Liver (tissue), 9 donors: ENCODE measurements around the gene PLEKHA3. TPM values are rescaled to one million over a fixed set of nuclear protein-coding genes. Genes with fewer than 3 reads are reported as not detected.

Experiments
- DNase-seq: peaks from one replicate; pipeline ENCODE4 v3.0.0-alpha.2; 2017; ENCODE audit warnings: low spot score
- H3K27ac ChIP-seq, 2 donors: one replicate each; pipeline ENCODE4 v1.7.0; 2013; ENCODE audit warnings: inconsistent platforms in 2 of 2, low read length in 2 of 2, control low read depth in 1 of 2, low read depth in 1 of 2, mild to moderate bottlenecking in 1 of 2
- H3K27me3 ChIP-seq, 4 donors: one replicate each; pipeline versions ENCODE4 v1.6.1 to v1.7.0; 2013; ENCODE audit warnings: low read length in 3 of 4, inconsistent platforms in 1 of 4, mild to moderate bottlenecking in 1 of 4, moderate library complexity in 1 of 4; ENCODE audit not compliant: control insufficient read depth in 4 of 4, insufficient read depth in 4 of 4
- H3K36me3 ChIP-seq, 4 donors: one replicate each; pipeline versions ENCODE4 v1.6.1 to v1.7.0; 2013; ENCODE audit warnings: low read length in 3 of 4, mild to moderate bottlenecking in 3 of 4, low read depth in 1 of 4, moderate library complexity in 1 of 4; ENCODE audit not compliant: control insufficient read depth in 4 of 4, insufficient read depth in 3 of 4
- H3K4me1 ChIP-seq, 4 donors: one replicate each; pipeline versions ENCODE4 v1.6.1 to v1.7.0; 2013; ENCODE audit warnings: low read length in 3 of 4, mild to moderate bottlenecking in 3 of 4, moderate library complexity in 1 of 4; ENCODE audit not compliant: control insufficient read depth in 4 of 4, insufficient read depth in 4 of 4
- H3K4me3 ChIP-seq, 3 donors: one replicate each; pipeline versions ENCODE4 v1.6.1 to v1.7.0; 2013; ENCODE audit warnings: low read length in 3 of 3, control low read depth in 1 of 3, low read depth in 1 of 3, mild to moderate bottlenecking in 1 of 3
- H3K9ac ChIP-seq, 2 donors: one replicate each; pipeline ENCODE4 v1.7.0; 2013; ENCODE audit warnings: low read length in 2 of 2, mild to moderate bottlenecking in 2 of 2, moderate library complexity in 2 of 2, control low read depth in 1 of 2, low read depth in 1 of 2
- H3K9me3 ChIP-seq, 4 donors: one replicate each; pipeline versions ENCODE4 v1.6.1 to v1.7.0; 2013; ENCODE audit warnings: low read length in 3 of 4; ENCODE audit not compliant: control insufficient read depth in 4 of 4
- CTCF ChIP-seq: fragments of 150-350 bp; IDR thresholded peaks from 2 replicates; pipeline ENCODE4 v1.5.1; 2017; ENCODE audit warnings: improper control_type of control experiment, low read depth, low read length; ENCODE audit not compliant: missing input control
- EGR1 ChIP-seq, 2 donors: IDR thresholded peaks; 2 replicates each; pipeline ENCODE4 v1.6.1; 2016 to 2018; ENCODE audit warnings: antibody characterized with exemption in 2 of 2, low read depth in 2 of 2
- FOXA1 ChIP-seq: IDR thresholded peaks from 2 replicates; pipeline ENCODE4 v1.6.1; 2016; ENCODE audit warnings: antibody characterized with exemption
- FOXA2 ChIP-seq: IDR thresholded peaks from 2 replicates; pipeline ENCODE4 v1.6.1; 2016; ENCODE audit warnings: antibody characterized with exemption
- GABPA ChIP-seq, 2 donors: IDR thresholded peaks in 1 of 2; conservative IDR thresholded peaks in 1 of 2; 2 replicates each; pipeline ENCODE4 v1.6.1; 2016; ENCODE audit warnings: antibody characterized with exemption in 2 of 2, mild to moderate bottlenecking in 1 of 2, moderate library complexity in 1 of 2
- HNF4A ChIP-seq, 2 donors: conservative IDR thresholded peaks; 2 replicates each; pipeline ENCODE4 v1.6.1; 2016; ENCODE audit warnings: antibody characterized with exemption in 2 of 2, mild to moderate bottlenecking in 2 of 2
- HNF4G ChIP-seq: IDR thresholded peaks from 2 replicates; pipeline ENCODE4 v1.6.1; 2016; ENCODE audit warnings: antibody characterized with exemption
- JUND ChIP-seq, 2 donors: IDR thresholded peaks; 2 replicates each; pipeline ENCODE4 v1.6.1; 2016; ENCODE audit warnings: antibody characterized with exemption in 2 of 2
- NR2F2 ChIP-seq: IDR thresholded peaks from 2 replicates; pipeline ENCODE4 v1.6.1; 2016; ENCODE audit warnings: antibody characterized with exemption
- RAD21 ChIP-seq, 2 donors: IDR thresholded peaks; 2 replicates each; pipeline ENCODE4 v1.6.1; 2016; ENCODE audit warnings: antibody characterized with exemption in 2 of 2, mild to moderate bottlenecking in 2 of 2
- RXRA ChIP-seq, 2 donors: IDR thresholded peaks; 2 replicates each; pipeline ENCODE4 v1.6.1; 2017 to 2018; ENCODE audit warnings: antibody characterized with exemption in 2 of 2, mild to moderate bottlenecking in 1 of 2
- SP1 ChIP-seq: IDR thresholded peaks from 2 replicates; pipeline ENCODE4 v1.6.1; 2018; ENCODE audit warnings: antibody characterized with exemption, mild to moderate bottlenecking
- TAF1 ChIP-seq: conservative IDR thresholded peaks from 2 replicates; pipeline ENCODE4 v1.6.1; 2016; ENCODE audit warnings: antibody characterized with exemption, mild to moderate bottlenecking
- YY1 ChIP-seq: IDR thresholded peaks from 2 replicates; pipeline ENCODE4 v1.6.1; 2016; ENCODE audit warnings: antibody characterized with exemption, mild to moderate bottlenecking
- ZBTB33 ChIP-seq: IDR thresholded peaks from 2 replicates; pipeline ENCODE4 v1.6.1; 2016; ENCODE audit warnings: antibody characterized with exemption
- WGBS: extraction: QIAGEN DNeasy Blood & Tissue Kit; methylation state at CpG from one replicate; pipeline ENCODE4 v1.1.7; 2013; 5-methylcytosine and 5-hydroxymethylcytosine counted together
- polyA plus RNA-seq, 2 donors: library from polyadenylated mRNA; stranded (reverse) in 1 of 2; unstranded in 1 of 2; fragments of 200-250 nt in 1 of 2; fragments of >200 nt in 1 of 2; fragmentation: Nextera tagmentation in 1 of 2; extraction: Ambion mirVana in 1 of 2; gene quantifications; one replicate each; pipeline versions ENCODE4 v1.2.1 to v1.2.3, GENCODE V29; 2013 to 2015
- total RNA-seq, 2 donors: library from RNA; depleted of rRNA; stranded (reverse); fragments of >200 nt; gene quantifications; one replicate each; pipeline ENCODE4 v1.2.3, GENCODE V29; 2014
- TF ChIP-seq, protein P1 (sequence below): IDR thresholded peaks from 2 replicates; pipeline ENCODE4 v1.6.1; 2016; ENCODE audit warnings: antibody characterized with exemption
- TF ChIP-seq, protein P2 (sequence below): IDR thresholded peaks from 2 replicates; pipeline ENCODE4 v1.6.1; 2016; ENCODE audit warnings: antibody characterized with exemption
- TF ChIP-seq, protein P3 (sequence below): IDR thresholded peaks from 2 replicates; pipeline ENCODE4 v1.6.1; 2016; ENCODE audit warnings: antibody characterized with exemption, mild to moderate bottlenecking
- donor health status: healthy.
- donor health status: healthy.
- donor health status: healthy.
- donor health status: healthy.
- donor health status: healthy.

Gene PLEKHA3
- total and polyA plus RNA-seq, 4 donors: 3.6 to 7.1 (median 6.1) TPM

DNA sequence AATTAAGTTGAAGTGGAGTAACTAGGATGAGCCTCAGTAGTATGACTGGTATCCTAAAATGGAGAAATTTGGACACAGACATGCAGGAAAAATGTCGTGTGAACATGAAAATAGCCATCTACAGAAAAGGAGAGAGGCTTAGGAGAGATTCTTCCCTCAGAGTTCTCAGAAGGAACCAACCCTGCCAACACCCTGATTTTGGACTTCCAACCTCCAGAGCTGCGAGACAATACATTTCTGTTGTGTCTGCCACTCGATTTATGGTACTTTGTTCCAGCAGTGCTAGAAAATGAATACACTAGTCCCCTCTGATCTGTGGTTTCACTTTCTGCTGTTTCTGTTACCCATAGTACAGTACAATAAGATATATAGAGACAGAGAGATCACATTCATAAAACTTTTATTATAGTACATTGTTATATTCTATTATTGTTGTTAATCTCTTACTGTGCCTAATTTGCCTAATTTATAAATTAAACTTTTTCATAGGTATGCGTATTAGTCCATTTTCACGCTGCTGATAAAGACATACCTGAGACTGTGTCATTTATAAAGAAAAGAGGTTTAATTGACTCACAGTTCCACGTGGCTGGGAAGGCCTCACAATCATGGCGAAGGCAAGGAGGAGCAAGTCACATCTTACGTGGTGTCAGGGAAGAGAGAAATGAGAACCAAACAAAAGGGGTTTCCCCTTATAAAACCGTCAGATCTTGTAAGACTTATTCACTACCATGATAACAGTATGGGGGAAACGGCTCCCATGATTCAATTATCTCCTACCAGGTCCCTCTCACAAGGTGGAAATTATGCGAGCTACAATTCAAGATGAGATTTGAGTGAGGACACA, 41.3 kb downstream of the PLEKHA3 start:
- no peaks in the 10 kb centered on the region for H3K27me3 ChIP-seq
- TF ChIP-seq HNF4G: no peak
- TF ChIP-seq FOXA2: no peak
- TF ChIP-seq, protein P1, sequence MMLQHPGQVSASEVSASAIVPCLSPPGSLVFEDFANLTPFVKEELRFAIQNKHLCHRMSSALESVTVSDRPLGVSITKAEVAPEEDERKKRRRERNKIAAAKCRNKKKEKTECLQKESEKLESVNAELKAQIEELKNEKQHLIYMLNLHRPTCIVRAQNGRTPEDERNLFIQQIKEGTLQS: no peak
- no peak for TF ChIP-seq FOXA1
- no peak for TF ChIP-seq TAF1
- TF ChIP-seq EGR1 (IDR thresholded peaks at IDR 0.05; ENCODE audit: low read depth in 2 of 2): no peak
- TF ChIP-seq, protein P2, sequence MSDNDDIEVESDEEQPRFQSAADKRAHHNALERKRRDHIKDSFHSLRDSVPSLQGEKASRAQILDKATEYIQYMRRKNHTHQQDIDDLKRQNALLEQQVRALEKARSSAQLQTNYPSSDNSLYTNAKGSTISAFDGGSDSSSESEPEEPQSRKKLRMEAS: no peak
- TF ChIP-seq RAD21 (IDR thresholded peaks at IDR 0.05): no peak
- no peak for TF ChIP-seq JUND (IDR thresholded peaks at IDR 0.05)
- TF ChIP-seq YY1: no peak
- TF ChIP-seq, protein P3, sequence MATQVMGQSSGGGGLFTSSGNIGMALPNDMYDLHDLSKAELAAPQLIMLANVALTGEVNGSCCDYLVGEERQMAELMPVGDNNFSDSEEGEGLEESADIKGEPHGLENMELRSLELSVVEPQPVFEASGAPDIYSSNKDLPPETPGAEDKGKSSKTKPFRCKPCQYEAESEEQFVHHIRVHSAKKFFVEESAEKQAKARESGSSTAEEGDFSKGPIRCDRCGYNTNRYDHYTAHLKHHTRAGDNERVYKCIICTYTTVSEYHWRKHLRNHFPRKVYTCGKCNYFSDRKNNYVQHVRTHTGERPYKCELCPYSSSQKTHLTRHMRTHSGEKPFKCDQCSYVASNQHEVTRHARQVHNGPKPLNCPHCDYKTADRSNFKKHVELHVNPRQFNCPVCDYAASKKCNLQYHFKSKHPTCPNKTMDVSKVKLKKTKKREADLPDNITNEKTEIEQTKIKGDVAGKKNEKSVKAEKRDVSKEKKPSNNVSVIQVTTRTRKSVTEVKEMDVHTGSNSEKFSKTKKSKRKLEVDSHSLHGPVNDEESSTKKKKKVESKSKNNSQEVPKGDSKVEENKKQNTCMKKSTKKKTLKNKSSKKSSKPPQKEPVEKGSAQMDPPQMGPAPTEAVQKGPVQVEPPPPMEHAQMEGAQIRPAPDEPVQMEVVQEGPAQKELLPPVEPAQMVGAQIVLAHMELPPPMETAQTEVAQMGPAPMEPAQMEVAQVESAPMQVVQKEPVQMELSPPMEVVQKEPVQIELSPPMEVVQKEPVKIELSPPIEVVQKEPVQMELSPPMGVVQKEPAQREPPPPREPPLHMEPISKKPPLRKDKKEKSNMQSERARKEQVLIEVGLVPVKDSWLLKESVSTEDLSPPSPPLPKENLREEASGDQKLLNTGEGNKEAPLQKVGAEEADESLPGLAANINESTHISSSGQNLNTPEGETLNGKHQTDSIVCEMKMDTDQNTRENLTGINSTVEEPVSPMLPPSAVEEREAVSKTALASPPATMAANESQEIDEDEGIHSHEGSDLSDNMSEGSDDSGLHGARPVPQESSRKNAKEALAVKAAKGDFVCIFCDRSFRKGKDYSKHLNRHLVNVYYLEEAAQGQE: no peak
- TF ChIP-seq RXRA (IDR thresholded peaks at IDR 0.05): no peak
- no peak for TF ChIP-seq ZBTB33
- no peak for TF ChIP-seq NR2F2
- TF ChIP-seq CTCF: no peak
- TF ChIP-seq GABPA (IDR thresholded peaks at IDR 0.05 in 1 of 2, conservative IDR thresholded peaks at IDR 0.05 in 1 of 2): no peak
- no peak for TF ChIP-seq HNF4A (conservative IDR thresholded peaks at IDR 0.05)
- no peak for TF ChIP-seq SP1
- H3K4me1 ChIP-seq: peaks cover 0 to 10% (median 5%) of the 10 kb centered on the region in 4 donors
- no peak overlapping the region for H3K27ac ChIP-seq
- 94% methylated on average over 11 of the region's 11 CpGs for WGBS
- DNase-seq: no peak
- H3K4me3 ChIP-seq: no peak overlapping the region
- peaks cover 0 to 11% (median 4%) of the 10 kb centered on the region in 4 donors for H3K36me3 ChIP-seq
- no peaks in the 10 kb centered on the region for H3K9me3 ChIP-seq
- no peak overlapping the region for H3K9ac ChIP-seq
